Progenitor cell of endocrine pancreas (in vitro differentiated cells): ENCODE data around the gene CEP112. TPM values are rescaled to one million over a fixed set of nuclear protein-coding genes. Genes with fewer than 3 reads are reported as not detected.

Experiments used
- DNase-seq: peaks from one replicate; pipeline ENCODE4 v3.0.0; 2021; ENCODE audit warnings: low spot score; ENCODE audit not compliant: unreplicated experiment
- H3K27ac Mint-ChIP-seq: 2 replicates; pipeline ENCODE4 v1.8.0; 2021; ENCODE audit warnings: mild to moderate bottlenecking, moderate library complexity, mixed read lengths
- H3K27me3 Mint-ChIP-seq: 2 replicates; pipeline ENCODE4 v1.8.0; 2021; ENCODE audit warnings: mixed read lengths
- H3K36me3 Mint-ChIP-seq: 2 replicates; pipeline ENCODE4 v1.8.0; 2022; ENCODE audit warnings: mixed read lengths; ENCODE audit not compliant: insufficient read depth
- H3K4me1 Mint-ChIP-seq: 2 replicates; pipeline ENCODE4 v1.8.0; 2021; ENCODE audit warnings: low read depth, mixed read lengths
- H3K4me3 Mint-ChIP-seq: 2 replicates; pipeline ENCODE4 v1.8.0; 2021; ENCODE audit warnings: low read depth, mild to moderate bottlenecking, moderate library complexity, mixed read lengths
- H3K9me3 Mint-ChIP-seq: 2 replicates; pipeline ENCODE4 v1.8.0; 2021; ENCODE audit warnings: low read depth, mixed read lengths
- CTCF ChIP-seq: fragments of 200-600 bp; sonication (generic); IDR thresholded peaks from one replicate; pipeline ENCODE4 v1.5.0; 2021; ENCODE audit warnings: antibody characterized with exemption, mild to moderate bottlenecking; ENCODE audit not compliant: unreplicated experiment
- total RNA-seq: library from RNA; stranded (reverse); gene quantifications from 2 replicates; pipeline ENCODE4 v1.2.1, GENCODE V29; 2021

Gene CEP112
- total RNA-seq, 1 donor from 2014 or later, result 24.3 TPM

- no peak for TF ChIP-seq CTCF
- H3K27me3 Mint-ChIP-seq, result no peaks in the 10 kb centered on the region
- peaks cover 11% of the 10 kb centered on the region for H3K4me1 Mint-ChIP-seq
- DNase-seq, result no peak
- no peak overlapping the region for H3K27ac Mint-ChIP-seq
- peaks cover 4% of the 10 kb centered on the region for H3K9me3 Mint-ChIP-seq
- peaks cover 3% of the 10 kb centered on the region for H3K36me3 Mint-ChIP-seq
- H3K4me3 Mint-ChIP-seq, result no peak overlapping the region
Measured at GRCh38 chr17:66187718-66188117, 4.2 kb downstream of the CEP112 start.

- DNase-seq, result no peak
- no peak for TF ChIP-seq CTCF
- Mint-ChIP-seq H3K36me3 (peaks cover 8% of the 10 kb centered on the region), H3K4me3 (no peak overlapping the region), H3K27ac (no peak overlapping the region), H3K9me3 (peaks cover 4% of the 10 kb centered on the region), H3K4me1 (peaks cover 3% of the 10 kb centered on the region), H3K27me3 (no peaks in the 10 kb centered on the region)
Measured at GRCh38 chr17:66185862-66186261, 6.1 kb downstream of the CEP112 start.

GRCh38 chr17:66184392-66184791, 7.5 kb downstream of the CEP112 start:
- H3K27me3 Mint-ChIP-seq, result no peaks in the 10 kb centered on the region
- no peak for TF ChIP-seq CTCF
- no peak overlapping the region for H3K4me3 Mint-ChIP-seq
- DNase-seq, result no peak
- H3K36me3 Mint-ChIP-seq, result peaks cover 15% of the 10 kb centered on the region
- H3K4me1 Mint-ChIP-seq, result no peaks in the 10 kb centered on the region
- H3K27ac Mint-ChIP-seq, result no peak overlapping the region
- H3K9me3 Mint-ChIP-seq, result peaks cover 7% of the 10 kb centered on the region

GRCh38 chr17:66183529-66183928, 8.4 kb downstream of the CEP112 start:
- Mint-ChIP-seq H3K27me3 (no peaks in the 10 kb centered on the region), H3K36me3 (peaks cover 21% of the 10 kb centered on the region), H3K27ac (no peak overlapping the region), H3K9me3 (peaks cover 10% of the 10 kb centered on the region), H3K4me1 (no peaks in the 10 kb centered on the region), H3K4me3 (no peak overlapping the region)
- no peak for DNase-seq
- no peak for TF ChIP-seq CTCF

GRCh38 chr17:66178642-66179041, 13.3 kb downstream of the CEP112 start:
- TF ChIP-seq CTCF, result no peak
- no peak for DNase-seq
- Mint-ChIP-seq H3K4me3 (no peak overlapping the region), H3K4me1 (no peaks in the 10 kb centered on the region), H3K27ac (no peak overlapping the region), H3K27me3 (no peaks in the 10 kb centered on the region), H3K9me3 (peaks cover 6% of the 10 kb centered on the region), H3K36me3 (peaks cover 23% of the 10 kb centered on the region)
